Myocyte (in vitro differentiated cells): ENCODE measurements around the gene AIG1. TPM values are rescaled to one million over a fixed set of nuclear protein-coding genes. Genes with fewer than 3 reads are reported as not detected.
"Not testable (repeated sequence)": the region's sequence is repeated elsewhere in the genome, so short reads cannot be mapped to it uniquely, and the experiment has no call there.

ENCODE experiments used
- DNase-seq: peaks from one replicate; pipeline ENCODE4 v3.0.0-alpha.2; 2012; ENCODE audit warnings: low read depth
- total RNA-seq: library from RNA; depleted of rRNA; stranded (reverse); fragments of >200 nt; gene quantifications from 2 replicates; pipeline ENCODE4 v1.2.3, GENCODE V29; 2014

AIG1 gene
- total RNA-seq, 1 donor from 2014 or later: 82.6 TPM

GRCh38 chr6:143313163-143313562 lies 252.5 kb downstream of the AIG1 start:
- DNase-seq: no peak

- DNase-seq: no peak
These were observed 260.9 kb downstream of the AIG1 start for GRCh38 chr6:143321491-143322086.

- no peak for DNase-seq
These were observed 261.7 kb downstream of the AIG1 start for GRCh38 chr6:143322386-143322785.

- no peak for DNase-seq
These were observed 263.2 kb downstream of the AIG1 start for GRCh38 chr6:143323729-143324470.

- DNase-seq: peak; percentile 37
These were observed 264.9 kb downstream of the AIG1 start for GRCh38 chr6:143325379-143326140.

GRCh38 chr6:143328876-143329275 lies 268.2 kb downstream of the AIG1 start:
- DNase-seq: no peak

GRCh38 chr6:143329323-143329722 lies 268.6 kb downstream of the AIG1 start:
- no peak for DNase-seq

- no peak for DNase-seq
These were observed 270.7 kb downstream of the AIG1 start for GRCh38 chr6:143331362-143331761.

- DNase-seq: peak; percentile 11
These were observed 271.6 kb downstream of the AIG1 start for GRCh38 chr6:143332153-143332845.

GRCh38 chr6:143333081-143333480 lies 272.4 kb downstream of the AIG1 start:
- peak; percentile 19 for DNase-seq

GRCh38 chr6:143333749-143334520 lies 273.2 kb downstream of the AIG1 start:
- DNase-seq: no peak

GRCh38 chr6:143335865-143336264 lies 275.2 kb downstream of the AIG1 start:
- no peak for DNase-seq

- peak; percentile 51 for DNase-seq
These were observed 275.9 kb downstream of the AIG1 start for GRCh38 chr6:143336446-143337152.

- DNase-seq: no peak
These were observed 276.7 kb downstream of the AIG1 start for GRCh38 chr6:143337201-143337949.

- no peak for DNase-seq
These were observed 278.5 kb downstream of the AIG1 start for GRCh38 chr6:143339223-143339622.

- not testable (repeated sequence) for DNase-seq
These were observed 284.8 kb downstream of the AIG1 start for GRCh38 chr6:143345477-143345876.

- peak; percentile 34 for DNase-seq
These were observed 285.3 kb downstream of the AIG1 start for GRCh38 chr6:143346004-143346403.

GRCh38 chr6:143348531-143348930 lies 287.8 kb downstream of the AIG1 start:
- no peak for DNase-seq

GRCh38 chr6:143349530-143349929 lies 288.8 kb downstream of the AIG1 start:
- DNase-seq: no peak
